ENCODE measurements around the gene IRF6. TPM values are rescaled to one million over a fixed set of nuclear protein-coding genes. Genes with fewer than 3 reads are reported as not detected.

The IRF6 gene
- total RNA-seq, 2 experiments from 2014 or later = 0.11 to 0.14 TPM

GRCh38 chr1:209823143-209824041 is 17.4 kb upstream of the IRF6 start:
- Mint-ChIP-seq H3K4me3 (no peak overlapping the region), H3K27ac (peak overlapping the region; percentile 52), H3K4me1 (peaks cover 19% of the 10 kb centered on the region), H3K9me3 (ENCODE audit: low read depth) (no peaks in the 10 kb centered on the region), H3K27me3 (peaks cover 17% of the 10 kb centered on the region), H3K36me3 (ENCODE audit: low read depth) (no peaks in the 10 kb centered on the region)
- POLR2A ChIA-PET = interaction anchor here (1.0 to 1.3 kb wide), 2 partner anchors 55 to 67 kb away, joined by 4 to 5 read pairs; partner anchors contain the start of gene TRAF3IP3
- CTCF ChIA-PET = interaction anchor here (0.7 to 4.7 kb wide), 41 partner anchors 9 to 578 kb away, joined by 3 to 45 read pairs (median 5); partner anchors contain the start of genes C1orf74 and IRF6
- ATAC-seq (peak; percentile 53), DNase-seq (peak; percentile 31)
- intact Hi-C loops (cut with DNase I, micrococcal nuclease) = loop anchor here (1.0 to 2.0 kb wide), 2 partner anchors 39 to 65 kb away; partner anchors contain the start of gene C1orf74 (in 1 of the 2)

DNA sequence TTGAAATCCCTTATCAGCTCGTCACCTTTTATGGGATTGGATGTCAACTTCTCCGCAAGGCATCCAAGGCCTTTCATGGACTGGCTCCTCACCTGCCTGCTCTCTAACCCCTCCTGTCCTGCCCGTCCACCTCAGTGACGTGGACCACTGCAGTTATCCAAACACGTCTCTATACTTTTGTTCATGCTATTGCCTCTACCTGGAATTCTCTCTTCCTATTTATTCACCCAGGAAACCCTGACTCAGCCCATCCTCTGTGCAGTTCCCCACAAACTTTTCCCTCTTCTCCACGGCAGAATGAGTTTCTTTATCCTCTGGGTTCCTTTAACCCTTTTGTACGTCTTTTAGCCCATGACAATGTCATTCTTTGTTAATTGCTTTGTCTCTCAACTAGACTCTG is 16.8 kb upstream of the IRF6 start:
- H3K4me1 Mint-ChIP-seq = peaks cover 19% of the 10 kb centered on the region
- no peaks in the 10 kb centered on the region for H3K9me3 Mint-ChIP-seq (ENCODE audit: low read depth)
- no peak overlapping the region for H3K4me3 Mint-ChIP-seq
- peak overlapping the region; percentile 52 for H3K27ac Mint-ChIP-seq
- ChIA-PET CTCF (interaction anchor here (0.6 to 4.7 kb wide), 33 partner anchors 9 to 579 kb away, joined by 3 to 45 read pairs (median 6); partner anchors contain the start of genes C1orf74 and IRF6), POLR2A (interaction anchor here (1.0 to 1.3 kb wide), 2 partner anchors 55 to 67 kb away, joined by 4 to 5 read pairs; partner anchors contain the start of gene TRAF3IP3)
- H3K27me3 Mint-ChIP-seq = peaks cover 17% of the 10 kb centered on the region
- DNase-seq (no peak), ATAC-seq (no peak)
- intact Hi-C loops (cut with DNase I, micrococcal nuclease) = loop anchor here (1.0 to 2.0 kb wide), 2 partner anchors 38 to 64 kb away; partner anchors contain the start of gene C1orf74 (in 1 of the 2)
- no peaks in the 10 kb centered on the region for H3K36me3 Mint-ChIP-seq (ENCODE audit: low read depth)

DNA sequence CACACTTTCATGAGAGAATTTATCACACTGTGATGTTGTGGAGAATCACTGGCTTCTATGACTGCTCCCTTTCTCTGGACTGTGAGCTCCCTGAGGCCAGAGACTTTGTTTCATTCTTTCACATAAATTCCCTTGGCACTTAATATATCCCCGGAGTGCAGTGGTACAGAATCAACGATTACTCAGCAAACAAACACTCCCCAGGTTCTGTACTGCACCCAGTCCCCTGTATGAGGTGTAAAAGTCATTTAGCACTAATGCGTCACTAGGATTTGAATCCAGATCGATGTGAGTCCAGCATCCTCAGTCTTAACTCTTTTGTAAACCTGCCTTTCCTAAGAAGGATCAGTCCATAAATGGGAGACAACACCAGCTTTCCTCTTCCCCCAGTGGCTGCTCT is 15.0 kb upstream of the IRF6 start:
- ChIA-PET POLR2A (no interaction called here), CTCF (interaction anchor here (0.6 to 4.2 kb wide), 3 partner anchors 12 to 251 kb away, joined by 4 to 31 read pairs (median 10); no protein-coding TSS in a partner anchor)
- peaks cover 17% of the 10 kb centered on the region for H3K27me3 Mint-ChIP-seq
- no peak for DNase-seq
- intact Hi-C loops (cut with DNase I, micrococcal nuclease) = no loop called here
- no peaks in the 10 kb centered on the region for H3K36me3 Mint-ChIP-seq (ENCODE audit: low read depth)
- no peak overlapping the region for H3K4me3 Mint-ChIP-seq
- peaks cover 16% of the 10 kb centered on the region for H3K4me1 Mint-ChIP-seq
- ATAC-seq = no peak
- H3K27ac Mint-ChIP-seq = no peak overlapping the region
- no peaks in the 10 kb centered on the region for H3K9me3 Mint-ChIP-seq (ENCODE audit: low read depth)

GRCh38 chr1:209819058-209819457 is 13.1 kb upstream of the IRF6 start:
- ChIA-PET CTCF (interaction anchor here (0.8 to 1.0 kb wide), 4 partner anchors 9 to 250 kb away, joined by 3 to 4 read pairs (median 3); partner anchors contain the start of gene UTP25), POLR2A (no interaction called here)
- Mint-ChIP-seq H3K27me3 (peaks cover 17% of the 10 kb centered on the region), H3K36me3 (ENCODE audit: low read depth) (no peaks in the 10 kb centered on the region), H3K4me3 (no peak overlapping the region), H3K9me3 (ENCODE audit: low read depth) (no peaks in the 10 kb centered on the region), H3K4me1 (peaks cover 24% of the 10 kb centered on the region), H3K27ac (no peak overlapping the region)
- DNase-seq = no peak
- no peak for ATAC-seq
- intact Hi-C loops (cut with DNase I, micrococcal nuclease) = no loop called here

DNA sequence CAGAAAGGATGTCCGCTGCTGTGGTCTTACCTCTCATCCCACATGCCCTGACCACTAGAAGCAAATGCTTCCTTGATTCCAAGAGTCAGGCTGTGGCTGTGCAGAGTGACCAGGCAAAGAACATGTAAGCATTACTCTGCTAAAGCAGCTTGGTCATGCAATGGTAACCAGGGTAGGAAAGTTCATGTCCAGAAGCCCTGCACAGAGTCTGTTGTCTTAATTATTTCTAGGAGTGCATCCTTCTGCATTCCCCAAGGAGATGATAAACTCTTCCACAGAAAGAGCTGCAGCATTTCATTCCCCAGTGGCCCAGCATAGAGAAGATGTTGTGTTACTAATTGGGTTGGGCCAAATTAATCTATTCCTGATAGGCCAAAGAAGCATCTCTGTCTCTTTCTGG is 11.7 kb upstream of the IRF6 start:
- Mint-ChIP-seq H3K4me3 (no peak overlapping the region), H3K4me1 (peaks cover 14% of the 10 kb centered on the region), H3K9me3 (ENCODE audit: low read depth) (no peaks in the 10 kb centered on the region), H3K27me3 (peaks cover 13% of the 10 kb centered on the region), H3K27ac (no peak overlapping the region), H3K36me3 (ENCODE audit: low read depth) (no peaks in the 10 kb centered on the region)
- DNase-seq (no peak), ATAC-seq (no peak)
- intact Hi-C loops (cut with DNase I, micrococcal nuclease) = no loop called here
- ChIA-PET POLR2A (no interaction called here), CTCF (interaction anchor here (0.6 kb wide), 2 partner anchors 10 to 22 kb away, joined by 3 read pairs; partner anchors contain the start of gene UTP25)

- peaks cover 12% of the 10 kb centered on the region for H3K4me1 Mint-ChIP-seq
- ChIA-PET CTCF (interaction anchor here (0.6 kb wide), 1 partner anchor 11 kb away, joined by 3 read pairs; the partner anchor contains the start of gene UTP25), POLR2A (no interaction called here)
Observed at GRCh38 chr1:209816923-209817322, 11.0 kb upstream of the IRF6 start.

DNA sequence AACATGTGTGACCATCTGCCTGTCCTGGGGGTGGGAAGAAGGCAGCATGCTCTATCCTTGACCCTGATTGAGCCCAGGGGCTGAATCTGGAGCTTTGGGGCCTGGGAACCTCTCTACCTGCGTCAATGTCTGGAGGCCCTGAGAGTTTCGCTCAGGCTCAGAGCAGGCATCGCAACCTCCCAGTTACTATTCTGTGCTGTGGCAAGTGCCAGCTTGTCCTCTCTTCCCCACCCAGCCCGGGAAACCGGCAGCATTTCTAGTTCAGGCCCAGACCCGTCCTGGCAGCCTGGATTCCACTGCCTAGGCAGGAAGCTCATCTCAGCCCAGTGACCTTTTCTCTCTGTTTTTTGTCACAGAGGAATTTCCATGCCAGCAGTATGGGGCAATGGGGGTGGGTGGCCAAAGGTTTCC is 10.0 kb upstream of the IRF6 start:
- CTCF ChIA-PET = interaction anchor here (0.9 to 4.7 kb wide), 7 partner anchors 8 to 21 kb away, joined by 3 to 45 read pairs (median 4); partner anchors contain the start of gene UTP25
- H3K27me3 Mint-ChIP-seq = peaks cover 5% of the 10 kb centered on the region
- ATAC-seq (no peak), DNase-seq (no peak)
- intact Hi-C loops (cut with DNase I, micrococcal nuclease) = no loop called here
- no peak overlapping the region for H3K4me3 Mint-ChIP-seq
- POLR2A ChIA-PET = interaction anchor here (0.6 kb wide), 1 partner anchor 1686 kb away, joined by 3 read pairs; no protein-coding TSS in a partner anchor
- no peaks in the 10 kb centered on the region for H3K36me3 Mint-ChIP-seq (ENCODE audit: low read depth)
- no peaks in the 10 kb centered on the region for H3K9me3 Mint-ChIP-seq (ENCODE audit: low read depth)
- H3K27ac Mint-ChIP-seq = peak overlapping the region; percentile 76
- H3K4me1 Mint-ChIP-seq = peaks cover 12% of the 10 kb centered on the region

More at GRCh38 chr1:209816923-209817322, 11.0 kb upstream of the IRF6 start:
- Mint-ChIP-seq H3K27me3 (peaks cover 11% of the 10 kb centered on the region), H3K27ac (no peak overlapping the region), H3K36me3 (ENCODE audit: low read depth) (no peaks in the 10 kb centered on the region), H3K9me3 (ENCODE audit: low read depth) (no peaks in the 10 kb centered on the region), H3K4me3 (no peak overlapping the region)
- no peak for ATAC-seq
- intact Hi-C loops (cut with DNase I, micrococcal nuclease) = no loop called here
- no peak for DNase-seq

GRCh38 chr1:209815490-209815889 is 9.5 kb upstream of the IRF6 start:
- Mint-ChIP-seq H3K9me3 (ENCODE audit: low read depth) (no peaks in the 10 kb centered on the region), H3K4me3 (no peak overlapping the region), H3K27ac (peak overlapping the region; percentile 48), H3K27me3 (peaks cover 3% of the 10 kb centered on the region), H3K4me1 (peaks cover 12% of the 10 kb centered on the region), H3K36me3 (ENCODE audit: low read depth) (no peaks in the 10 kb centered on the region)
- POLR2A ChIA-PET = interaction anchor here (0.6 kb wide), 1 partner anchor 1687 kb away, joined by 3 read pairs; no protein-coding TSS in a partner anchor
- CTCF ChIA-PET = interaction anchor here (1.0 to 4.7 kb wide), 7 partner anchors 9 to 46 kb away, joined by 3 to 45 read pairs (median 4); partner anchors contain the start of gene UTP25
- intact Hi-C loops (cut with DNase I, micrococcal nuclease) = no loop called here
- DNase-seq (no peak), ATAC-seq (no peak)

DNA sequence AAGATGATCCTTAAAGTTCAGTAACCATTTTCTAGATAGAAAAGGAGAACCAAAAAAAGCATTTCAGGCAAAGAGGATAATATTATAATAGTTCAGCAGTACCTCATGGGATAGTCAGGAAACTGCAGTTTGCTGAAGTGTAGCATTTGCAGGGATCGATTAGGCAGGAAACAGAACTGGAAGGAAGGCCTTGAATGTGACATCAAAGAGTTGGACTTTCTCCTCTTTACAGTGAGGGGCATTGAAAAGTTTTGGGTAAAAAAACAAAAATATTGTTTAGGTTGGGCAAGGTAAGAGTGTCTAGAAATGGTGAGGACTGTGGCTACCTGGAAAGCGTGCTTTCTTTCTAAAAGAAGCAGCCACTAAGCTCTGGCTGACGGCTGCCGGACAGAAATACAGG is 8.0 kb upstream of the IRF6 start:
- Mint-ChIP-seq H3K27me3 (peaks cover 2% of the 10 kb centered on the region), H3K4me3 (no peak overlapping the region), H3K27ac (no peak overlapping the region), H3K9me3 (ENCODE audit: low read depth) (no peaks in the 10 kb centered on the region), H3K4me1 (peaks cover 12% of the 10 kb centered on the region), H3K36me3 (ENCODE audit: low read depth) (no peaks in the 10 kb centered on the region)
- CTCF ChIA-PET = interaction anchor here (4.7 kb wide), 1 partner anchor 10 kb away, joined by 45 read pairs; no protein-coding TSS in a partner anchor
- intact Hi-C loops (cut with DNase I, micrococcal nuclease) = no loop called here
- no peak for ATAC-seq
- DNase-seq = no peak
- POLR2A ChIA-PET = no interaction called here

DNA sequence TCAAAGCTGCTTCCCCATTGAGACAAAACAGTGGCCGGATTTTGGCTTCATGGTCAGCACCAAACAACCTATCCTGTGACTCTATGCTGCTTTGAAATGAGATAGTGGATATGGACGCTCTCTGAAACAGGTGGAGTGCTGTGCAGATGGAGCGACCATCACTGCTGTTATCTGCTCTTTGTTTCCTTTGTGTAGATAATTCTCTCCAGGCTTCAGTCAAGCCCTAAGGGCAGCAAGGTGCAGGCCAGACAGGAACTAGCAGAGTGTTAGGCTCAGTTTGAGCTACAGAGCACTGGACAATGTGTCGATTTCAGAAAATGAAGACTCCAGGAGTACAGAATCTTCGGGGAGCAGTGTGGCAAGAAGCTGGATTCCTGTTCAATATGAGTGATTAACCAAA is 4.8 kb upstream of the IRF6 start:
- no peak overlapping the region for H3K4me3 Mint-ChIP-seq
- DNase-seq = no peak
- CTCF ChIA-PET = interaction anchor here (0.7 to 4.4 kb wide), 2 partner anchors 8 to 12 kb away, joined by 3 to 31 read pairs; no protein-coding TSS in a partner anchor
- no peak for ATAC-seq
- POLR2A ChIA-PET = no interaction called here
- H3K27me3 Mint-ChIP-seq = no peaks in the 10 kb centered on the region
- intact Hi-C loops (cut with DNase I, micrococcal nuclease) = no loop called here
- no peak overlapping the region for H3K27ac Mint-ChIP-seq
- H3K36me3 Mint-ChIP-seq (ENCODE audit: low read depth) = no peaks in the 10 kb centered on the region
- H3K4me1 Mint-ChIP-seq = peaks cover 14% of the 10 kb centered on the region
- no peaks in the 10 kb centered on the region for H3K9me3 Mint-ChIP-seq (ENCODE audit: low read depth)

GRCh38 chr1:209809611-209810010 is 3.7 kb upstream of the IRF6 start:
- ATAC-seq (no peak), DNase-seq (no peak)
- peaks cover 11% of the 10 kb centered on the region for H3K4me1 Mint-ChIP-seq
- CTCF ChIA-PET = interaction anchor here (4.4 kb wide), 1 partner anchor 13 kb away, joined by 31 read pairs; no protein-coding TSS in a partner anchor
- H3K9me3 Mint-ChIP-seq (ENCODE audit: low read depth) = no peaks in the 10 kb centered on the region
- H3K4me3 Mint-ChIP-seq = no peak overlapping the region
- POLR2A ChIA-PET = no interaction called here
- H3K27ac Mint-ChIP-seq = no peak overlapping the region
- no peaks in the 10 kb centered on the region for H3K36me3 Mint-ChIP-seq (ENCODE audit: low read depth)
- H3K27me3 Mint-ChIP-seq = peaks cover 5% of the 10 kb centered on the region
- intact Hi-C loops (cut with DNase I, micrococcal nuclease) = no loop called here
